ENCODE data around the gene XRRA1. TPM values are rescaled to one million over a fixed set of nuclear protein-coding genes. Genes with fewer than 3 reads are reported as not detected.

Gene XRRA1
- total and polyA plus RNA-seq, 2 of the 13 experiments (the other 11 are each of a cell fraction or from before 2014, with no cell fraction given) = 7.6 to 10.5 TPM

- TF ChIP-seq PATZ1 (CRISPR knock-in tag; IDR thresholded peaks at IDR 0.05) (peak; percentile 83), WIZ (CRISPR knock-in tag; IDR thresholded peaks at IDR 0.05) (no peak), TIGD3 (CRISPR knock-in tag; IDR thresholded peaks at IDR 0.05; ENCODE audit: borderline replicate concordance) (0 out of 2 replicates have a peak, but pooled peaks have one; percentile 48), MYC (CRISPR knock-in tag; IDR thresholded peaks at IDR 0.05; ENCODE audit: borderline replicate concordance) (peak; percentile 43; the same call in 1 of the 2 replicates), ZNF775 (CRISPR knock-in tag; IDR thresholded peaks at IDR 0.05; ENCODE audit: borderline replicate concordance) (no peak), KLF16 (CRISPR knock-in tag; IDR thresholded peaks at IDR 0.05) (peak in 1 of 2 experiments; percentile 51; a peak in 2 of 4 replicates), ZMYM4 (CRISPR knock-in tag; IDR thresholded peaks at IDR 0.05) (peak; percentile 74), ZSCAN25 (CRISPR knock-in tag; IDR thresholded peaks at IDR 0.05) (no peak), HDAC1 (CRISPR knock-in tag; IDR thresholded peaks at IDR 0.05) (peak; percentile 79), MIER2 (CRISPR knock-in tag; IDR thresholded peaks at IDR 0.05) (0 out of 2 replicates have a peak, but pooled peaks have one; percentile 23), RXRB (CRISPR knock-in tag; IDR thresholded peaks at IDR 0.05; ENCODE audit: borderline replicate concordance) (0 out of 2 replicates have a peak, but pooled peaks have one; percentile 42), ZBTB10 (CRISPR knock-in tag; IDR thresholded peaks at IDR 0.05; ENCODE audit: borderline replicate concordance) (no peak), ZFP91 (CRISPR knock-in tag; IDR thresholded peaks at IDR 0.05; ENCODE audit: borderline replicate concordance) (no peak; the same call in 1 of the 2 replicates), KLF11 (CRISPR knock-in tag; IDR thresholded peaks at IDR 0.05) (peak; percentile 42; the same call in 1 of the 2 replicates), ZNF260 (CRISPR knock-in tag; IDR thresholded peaks at IDR 0.05; ENCODE audit: borderline replicate concordance, low read depth) (no peak), ZNF562 (CRISPR knock-in tag; IDR thresholded peaks at IDR 0.05; ENCODE audit: borderline replicate concordance) (no peak), ZNF772 (CRISPR knock-in tag; IDR thresholded peaks at IDR 0.05) (peak; percentile 68; the same call in 1 of the 2 replicates), ZNF12 (CRISPR knock-in tag; IDR thresholded peaks at IDR 0.05) (no peak), NONO (IDR thresholded peaks at IDR 0.05) (no peak), NONO (CRISPR knock-in tag; conservative IDR thresholded peaks at IDR 0.05) (peak; percentile 73), MXD1 (CRISPR knock-in tag; IDR thresholded peaks at IDR 0.05) (peak; percentile 63; the same call in 1 of the 2 replicates)
Observed at GRCh38 chr11:74988541-74989259, 39.8 kb upstream of the XRRA1 start, which contains the start of gene NEU3 (continued).
